ENCODE results near the gene PCYT1B. TPM values are rescaled to one million over a fixed set of nuclear protein-coding genes. Genes with fewer than 3 reads are reported as not detected.

PCYT1B gene
- total RNA-seq, 1 experiment from 2014 or later, result 20.7 TPM

DNA sequence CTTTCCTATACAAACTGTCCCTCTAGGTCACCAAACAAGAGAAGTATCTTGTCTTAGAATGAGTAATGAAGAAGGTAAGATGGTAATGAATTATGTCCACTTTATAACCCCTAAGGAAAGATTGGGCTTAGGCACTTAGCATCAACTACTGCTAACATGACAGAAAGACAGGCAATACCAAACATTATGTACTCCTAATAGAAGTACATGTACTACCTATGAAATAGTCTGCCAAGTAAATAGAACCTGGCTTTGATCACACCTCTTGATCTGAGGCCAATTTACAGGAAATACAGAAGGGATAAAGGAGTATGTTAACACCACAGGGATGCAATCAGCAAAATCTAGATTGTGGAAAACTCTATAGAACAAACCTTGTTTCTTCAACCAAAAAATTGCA is 14.1 kb upstream of the PCYT1B start (continued):
- TF ChIP-seq ZNF512 (CRISPR knock-in tag; IDR thresholded peaks at IDR 0.05; ENCODE audit: borderline replicate concordance), result no peak

DNA sequence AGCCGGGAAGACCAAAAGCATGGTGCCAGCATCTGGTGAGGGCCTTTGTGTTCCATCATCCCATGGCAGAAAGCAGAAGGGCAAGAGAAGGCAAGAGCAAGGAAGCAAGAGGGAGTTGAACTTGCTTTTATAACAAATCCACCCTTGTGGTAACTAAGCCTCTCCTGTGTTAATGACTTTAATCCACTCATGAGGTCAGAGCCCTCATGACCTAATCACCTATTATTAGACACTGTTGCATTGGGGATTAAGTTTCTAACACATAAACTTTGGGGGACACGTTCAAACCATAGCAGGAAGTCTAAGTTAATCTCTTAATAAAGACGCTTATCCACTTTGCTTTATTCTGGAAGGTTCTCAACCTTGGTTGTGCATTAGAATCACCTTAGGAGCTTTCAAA is 12.5 kb upstream of the PCYT1B start:
- no peak overlapping the region for H3K4me3 Mint-ChIP-seq
- no peak for ATAC-seq
- no peaks in the 10 kb centered on the region for H3K27me3 Mint-ChIP-seq (ENCODE audit: low read depth)
- no peak for DNase-seq (ENCODE audit: low spot score)
- no peak for TF ChIP-seq RORB (CRISPR knock-in tag; IDR thresholded peaks at IDR 0.05)
- no peak for TF ChIP-seq ZNF219 (CRISPR knock-in tag; IDR thresholded peaks at IDR 0.05; ENCODE audit: borderline replicate concordance)
- TF ChIP-seq ESRRA (CRISPR knock-in tag; IDR thresholded peaks at IDR 0.05; ENCODE audit: borderline replicate concordance), result no peak
- TF ChIP-seq JUN (CRISPR knock-in tag; IDR thresholded peaks at IDR 0.05), result no peak
- no peak for TF ChIP-seq PRDM15 (CRISPR knock-in tag; IDR thresholded peaks at IDR 0.05)
- no peak for TF ChIP-seq KAT7 (CRISPR knock-in tag; IDR thresholded peaks at IDR 0.05; ENCODE audit: borderline replicate concordance)
- TF ChIP-seq SMAD4 (CRISPR knock-in tag; IDR thresholded peaks at IDR 0.05), result no peak
- TF ChIP-seq RELA (CRISPR knock-in tag; IDR thresholded peaks at IDR 0.05; ENCODE audit: borderline replicate concordance), result no peak
- TF ChIP-seq, protein P1, sequence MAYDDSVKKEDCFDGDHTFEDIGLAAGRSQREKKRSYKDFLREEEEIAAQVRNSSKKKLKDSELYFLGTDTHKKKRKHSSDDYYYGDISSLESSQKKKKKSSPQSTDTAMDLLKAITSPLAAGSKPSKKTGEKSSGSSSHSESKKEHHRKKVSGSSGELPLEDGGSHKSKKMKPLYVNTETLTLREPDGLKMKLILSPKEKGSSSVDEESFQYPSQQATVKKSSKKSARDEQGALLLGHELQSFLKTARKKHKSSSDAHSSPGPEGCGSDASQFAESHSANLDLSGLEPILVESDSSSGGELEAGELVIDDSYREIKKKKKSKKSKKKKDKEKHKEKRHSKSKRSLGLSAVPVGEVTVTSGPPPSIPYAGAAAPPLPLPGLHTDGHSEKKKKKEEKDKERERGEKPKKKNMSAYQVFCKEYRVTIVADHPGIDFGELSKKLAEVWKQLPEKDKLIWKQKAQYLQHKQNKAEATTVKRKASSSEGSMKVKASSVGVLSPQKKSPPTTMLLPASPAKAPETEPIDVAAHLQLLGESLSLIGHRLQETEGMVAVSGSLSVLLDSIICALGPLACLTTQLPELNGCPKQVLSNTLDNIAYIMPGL (CRISPR knock-in tag; IDR thresholded peaks at IDR 0.05), result no peak
- TF ChIP-seq, protein P2, sequence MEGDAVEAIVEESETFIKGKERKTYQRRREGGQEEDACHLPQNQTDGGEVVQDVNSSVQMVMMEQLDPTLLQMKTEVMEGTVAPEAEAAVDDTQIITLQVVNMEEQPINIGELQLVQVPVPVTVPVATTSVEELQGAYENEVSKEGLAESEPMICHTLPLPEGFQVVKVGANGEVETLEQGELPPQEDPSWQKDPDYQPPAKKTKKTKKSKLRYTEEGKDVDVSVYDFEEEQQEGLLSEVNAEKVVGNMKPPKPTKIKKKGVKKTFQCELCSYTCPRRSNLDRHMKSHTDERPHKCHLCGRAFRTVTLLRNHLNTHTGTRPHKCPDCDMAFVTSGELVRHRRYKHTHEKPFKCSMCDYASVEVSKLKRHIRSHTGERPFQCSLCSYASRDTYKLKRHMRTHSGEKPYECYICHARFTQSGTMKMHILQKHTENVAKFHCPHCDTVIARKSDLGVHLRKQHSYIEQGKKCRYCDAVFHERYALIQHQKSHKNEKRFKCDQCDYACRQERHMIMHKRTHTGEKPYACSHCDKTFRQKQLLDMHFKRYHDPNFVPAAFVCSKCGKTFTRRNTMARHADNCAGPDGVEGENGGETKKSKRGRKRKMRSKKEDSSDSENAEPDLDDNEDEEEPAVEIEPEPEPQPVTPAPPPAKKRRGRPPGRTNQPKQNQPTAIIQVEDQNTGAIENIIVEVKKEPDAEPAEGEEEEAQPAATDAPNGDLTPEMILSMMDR (IDR thresholded peaks at IDR 0.05), result no peak
- H3K4me1 Mint-ChIP-seq, result peaks cover 14% of the 10 kb centered on the region
- no peak overlapping the region for H3K27ac Mint-ChIP-seq
- ChIA-PET POLR2A (no interaction called here), CTCF (no interaction called here)
- H3K36me3 Mint-ChIP-seq, result no peaks in the 10 kb centered on the region
- H3K9me3 Mint-ChIP-seq, result no peaks in the 10 kb centered on the region

DNA sequence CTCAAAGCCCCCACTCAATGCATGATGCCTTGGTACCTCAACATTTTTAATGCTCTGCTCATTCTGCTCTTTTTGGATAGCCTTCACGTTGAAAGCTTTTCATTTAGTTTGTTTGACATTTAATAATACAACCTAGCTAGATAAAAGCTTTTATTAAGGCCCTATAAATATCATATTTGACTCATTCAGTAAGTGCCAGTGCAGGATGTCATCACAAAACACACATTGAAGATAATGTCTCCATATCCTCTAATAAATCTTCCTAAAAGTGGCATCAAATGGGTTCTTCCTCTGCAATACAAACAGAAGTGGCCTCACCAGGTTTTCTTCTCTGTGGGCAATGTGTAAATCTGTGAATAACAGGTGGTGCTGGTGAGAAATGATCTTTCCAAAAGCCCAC is 12.0 kb upstream of the PCYT1B start:
- no peak for TF ChIP-seq NFYB (CRISPR knock-in tag; conservative IDR thresholded peaks at IDR 0.05; ENCODE audit: low read depth)
- TF ChIP-seq ATF3 (CRISPR knock-in tag; conservative IDR thresholded peaks at IDR 0.05), result no peak
- TF ChIP-seq GABPB1 (CRISPR knock-in tag; IDR thresholded peaks at IDR 0.05), result no peak
- TF ChIP-seq ZNF317 (CRISPR knock-in tag; IDR thresholded peaks at IDR 0.05; ENCODE audit: borderline replicate concordance, low read depth), result no peak
- no peak for TF ChIP-seq FOXP1 (CRISPR knock-in tag; IDR thresholded peaks at IDR 0.05; ENCODE audit: borderline replicate concordance)
- TF ChIP-seq NR3C1 (CRISPR knock-in tag; conservative IDR thresholded peaks at IDR 0.05; ENCODE audit: low read depth), result no peak
- no peak for TF ChIP-seq PRRX2 (CRISPR knock-in tag; IDR thresholded peaks at IDR 0.05)
- no peak for TF ChIP-seq SMAD4 (CRISPR knock-in tag; IDR thresholded peaks at IDR 0.05)
- TF ChIP-seq AR (CRISPR knock-in tag; IDR thresholded peaks at IDR 0.05), result no peak
- no peak for TF ChIP-seq ZNF416 (CRISPR knock-in tag; IDR thresholded peaks at IDR 0.05)
- DNase-seq (ENCODE audit: low spot score), result no peak
- no peak for ATAC-seq
- H3K27ac Mint-ChIP-seq, result no peak overlapping the region
- ChIA-PET POLR2A (no interaction called here), CTCF (interaction anchor here (0.8 kb wide), 1 partner anchor 12 kb away, joined by 5 read pairs; no protein-coding TSS in a partner anchor)
- no peaks in the 10 kb centered on the region for H3K36me3 Mint-ChIP-seq
- no peaks in the 10 kb centered on the region for H3K9me3 Mint-ChIP-seq
- no peaks in the 10 kb centered on the region for H3K27me3 Mint-ChIP-seq (ENCODE audit: low read depth)
- no peak overlapping the region for H3K4me3 Mint-ChIP-seq
- H3K4me1 Mint-ChIP-seq, result peaks cover 14% of the 10 kb centered on the region

Data from WTC11 (cell line).